IMR-90 (cell line): ENCODE results near the gene FTO. TPM values are rescaled to one million over a fixed set of nuclear protein-coding genes. Genes with fewer than 3 reads are reported as not detected.

Experiments
- ATAC-seq: fragments of 200-7000 bp; cut with Tn5 transposase; 2 replicates; pipeline ENCODE4 v1.9.1; 2020; ENCODE audit warnings: low read depth, mild to moderate bottlenecking, moderate library complexity
- BruUV-seq: library from RNA; stranded (reverse); fragments of 400-500 nt; replicated peaks from 2 replicates; lab custom pipeline; 2021; lab: Mats Ljungman, UMichigan
- CTCF ChIA-PET: fragments of 300-600 bp; formaldehyde crosslinking; extraction: SDS; loops from one replicate; lab custom pipeline; 2021; ENCODE audit warnings: antibody characterized with exemption; lab: Yijun Ruan, JAX
- POLR2A ChIA-PET: fragments of 300-600 bp; sonication (Branson Sonifier 250); formaldehyde crosslinking; loops from one replicate; lab custom pipeline; 2022; ENCODE audit warnings: antibody characterized with exemption; ENCODE audit not compliant: unreplicated experiment; lab: Charles Lee
- DNase-seq: peaks from one replicate; pipeline ENCODE4 v3.0.0; 2013
- H2AFZ ChIP-seq: replicated peaks from 2 replicates; pipeline ENCODE3; 2013; ENCODE audit warnings: low read length, mild to moderate bottlenecking; ENCODE audit not compliant: poor library complexity
- H2AK5ac ChIP-seq: 2 replicates; pipeline ENCODE4 v1.6.1; 2013; ENCODE audit warnings: low read depth, low read length, inconsistent platforms
- H2AK9ac ChIP-seq: replicated peaks from 2 replicates; pipeline ENCODE3; 2013; ENCODE audit warnings: mild to moderate bottlenecking, low read depth, low read length, moderate library complexity; ENCODE audit not compliant: poor library complexity
- H2BK120ac ChIP-seq: 2 replicates; pipeline ENCODE4 v1.6.1; 2013; ENCODE audit warnings: low read depth, low read length, inconsistent platforms
- H2BK15ac ChIP-seq: 3 replicates; pipeline ENCODE4 v1.6.1; 2013; ENCODE audit warnings: low read depth, low read length, inconsistent platforms
- H2BK20ac ChIP-seq: 2 replicates; pipeline ENCODE4 v1.6.1; 2013; ENCODE audit warnings: low read depth, mild to moderate bottlenecking, inconsistent platforms, low read length, moderate library complexity
- H2BK5ac ChIP-seq: 2 replicates; pipeline ENCODE4 v1.6.1; 2013; ENCODE audit warnings: mild to moderate bottlenecking, low read depth, low read length, inconsistent platforms; ENCODE audit not compliant: poor library complexity, severe bottlenecking
- H3K14ac ChIP-seq: replicated peaks from 2 replicates; pipeline ENCODE4 v1.6.1; 2013; ENCODE audit warnings: low read depth, low read length, inconsistent platforms
- H3K18ac ChIP-seq: 2 replicates; pipeline ENCODE4 v1.6.1; 2013; ENCODE audit warnings: low read depth, low read length, control low read depth
- H3K23ac ChIP-seq: 2 replicates; pipeline ENCODE4 v1.6.1; 2013; ENCODE audit warnings: low read depth, low read length, inconsistent platforms
- H3K27ac ChIP-seq: 2 replicates; pipeline ENCODE4 v1.5.1; 2013; ENCODE audit warnings: mild to moderate bottlenecking, control low read depth, low read length; ENCODE audit not compliant: insufficient read depth
- H3K27me3 ChIP-seq: 2 replicates; pipeline ENCODE4 v1.6.1; 2013; ENCODE audit warnings: low read length; ENCODE audit not compliant: control insufficient read depth, insufficient read depth
- H3K36me3 ChIP-seq: 2 replicates; pipeline ENCODE4 v1.6.1; 2013; ENCODE audit warnings: low read length, mixed read lengths; ENCODE audit not compliant: control insufficient read depth, insufficient read depth
- H3K4ac ChIP-seq: 2 replicates; pipeline ENCODE4 v1.6.1; 2013; ENCODE audit warnings: low read depth, low read length, inconsistent platforms
- H3K4me1 ChIP-seq: 2 replicates; pipeline ENCODE4 v1.6.1; 2013; ENCODE audit warnings: low read length, mixed read lengths; ENCODE audit not compliant: control insufficient read depth, insufficient read depth
- H3K4me2 ChIP-seq: 2 replicates; pipeline ENCODE4 v1.6.1; 2013; ENCODE audit warnings: low read depth, mild to moderate bottlenecking, control low read depth, low read length, moderate library complexity
- H3K4me3 ChIP-seq: 2 replicates; pipeline ENCODE4 v1.5.1; 2013; ENCODE audit warnings: low read depth, mild to moderate bottlenecking, control low read depth, low read length, moderate library complexity; ENCODE audit not compliant: insufficient read depth
- H3K56ac ChIP-seq: 2 replicates; pipeline ENCODE4 v1.6.1; 2013; ENCODE audit warnings: low read length, inconsistent platforms; ENCODE audit not compliant: insufficient read depth; ENCODE audit errors: extremely low read depth
- H3K79me1 ChIP-seq, 2 experiments: 2 replicates each; pipeline ENCODE4 v1.6.1; 2013; ENCODE audit warnings: low read length in 2 of 2, inconsistent platforms in 1 of 2, low read depth in 1 of 2
- H3K9ac ChIP-seq: 2 replicates; pipeline ENCODE4 v1.6.1; 2013; ENCODE audit warnings: low read depth, low read length, control low read depth
- H3K9me1 ChIP-seq: 2 replicates; pipeline ENCODE4 v1.6.1; 2013; ENCODE audit warnings: low read length, inconsistent platforms; ENCODE audit not compliant: insufficient read depth
- H3K9me3 ChIP-seq: 2 replicates; pipeline ENCODE4 v1.6.1; 2013; ENCODE audit warnings: low read length; ENCODE audit not compliant: control insufficient read depth, insufficient read depth
- H4K20me1 ChIP-seq: 2 replicates; pipeline ENCODE4 v1.6.1; 2013; ENCODE audit warnings: low read length, inconsistent platforms; ENCODE audit not compliant: insufficient read depth
- H4K5ac ChIP-seq: 2 replicates; pipeline ENCODE4 v1.6.1; 2013; ENCODE audit warnings: mild to moderate bottlenecking, low read depth, low read length, control low read depth
- H4K8ac ChIP-seq, 2 experiments: 2 replicates each; pipeline ENCODE4 v1.6.1; 2013; ENCODE audit warnings: low read depth in 2 of 2, low read length in 2 of 2, control low read depth in 1 of 2, inconsistent platforms in 1 of 2
- H4K91ac ChIP-seq: 2 replicates; pipeline ENCODE4 v1.6.1; 2013; ENCODE audit warnings: low read depth, low read length, inconsistent platforms; ENCODE audit not compliant: insufficient read depth
- BHLHE40 ChIP-seq: fragments of 150-350 bp; IDR thresholded peaks from 2 replicates; pipeline ENCODE4 v1.6.1; 2016; ENCODE audit warnings: mild to moderate bottlenecking, low read depth, low read length
- CEBPB ChIP-seq: IDR thresholded peaks from 2 replicates; pipeline ENCODE4 v1.6.1; 2012; ENCODE audit warnings: low read depth, low read length, improper control_type of control experiment
- CHD1 ChIP-seq: IDR thresholded peaks from 2 replicates; pipeline ENCODE4 v1.6.1; 2012; ENCODE audit warnings: low read depth, low read length, improper control_type of control experiment
- FOS ChIP-seq: fragments of 150-350 bp; IDR thresholded peaks from 2 replicates; pipeline ENCODE4 v1.6.1; 2016; ENCODE audit warnings: low read depth, low read length
- MAFK ChIP-seq: IDR thresholded peaks from 2 replicates; pipeline ENCODE4 v1.6.1; 2012; ENCODE audit warnings: low read depth, low read length, improper control_type of control experiment
- MXI1 ChIP-seq: IDR thresholded peaks from 2 replicates; pipeline ENCODE4 v1.6.1; 2012; ENCODE audit warnings: low read depth, mild to moderate bottlenecking, low read length, moderate library complexity, borderline replicate concordance
- NFE2L2 ChIP-seq: fragments of 150-350 bp; IDR thresholded peaks from 2 replicates; pipeline ENCODE4 v1.6.1; 2016; ENCODE audit warnings: low read depth, mild to moderate bottlenecking, low read length
- RAD21 ChIP-seq: IDR thresholded peaks from 2 replicates; pipeline ENCODE4 v1.6.1; 2012; ENCODE audit warnings: low read length, improper control_type of control experiment
- RCOR1 ChIP-seq: IDR thresholded peaks from 2 replicates; pipeline ENCODE4 v1.6.1; 2012; ENCODE audit warnings: mild to moderate bottlenecking, low read length, improper control_type of control experiment; ENCODE audit not compliant: insufficient replicate concordance
- RFX5 ChIP-seq: IDR thresholded peaks from 2 replicates; pipeline ENCODE4 v1.8.0; 2012; ENCODE audit warnings: low read depth, mild to moderate bottlenecking, low read length, moderate library complexity
- SMC3 ChIP-seq: fragments of 150-350 bp; IDR thresholded peaks from 2 replicates; pipeline ENCODE4 v1.6.1; 2016; ENCODE audit warnings: low read depth, mild to moderate bottlenecking, antibody characterized with exemption, low read length, moderate library complexity
- whole genome bisulfite sequencing, 2 experiments: methylation state at CpG; one replicate each; pipeline versions ENCODE4 v1.1.5 to v1.1.7; 2013; ENCODE audit warnings: missing lambda C conversion rate in 2 of 2; ENCODE audit not compliant: insufficient read length in 1 of 2; ENCODE audit errors: extremely low coverage in 2 of 2; 5-methylcytosine and 5-hydroxymethylcytosine counted together
- dilution Hi-C: fragments of 300-500 bp; cut with HindIII; formaldehyde crosslinking; loops from one replicate; pipeline ENCODE4 v1.14.3; 2018; ENCODE audit warnings: low sequenced_read_pairs; ENCODE audit not compliant: unreplicated experiment
- in situ Hi-C: fragments of 300-500 bp; cut with MboI; formaldehyde crosslinking; loops from 3 replicates; pipeline ENCODE4 v1.14.3; 2019; ENCODE audit warnings: low sequenced_read_pairs, inconsistent platforms, mixed read lengths
- intact Hi-C: fragments of 100-400 bp; cut with micrococcal nuclease; formaldehyde crosslinking; loops from 2 replicates; pipeline ENCODE4 v1.10.0; 2022
- polyA plus RNA-seq, 3 experiments: library from polyadenylated mRNA; depleted of rRNA; stranded (reverse); fragments of >200 nt; gene quantifications; 2 replicates each; pipeline ENCODE4 v1.2.3, GENCODE V29; 2012; ENCODE audit warnings: low replicate concordance in 1 of 3
- total RNA-seq: library from RNA; depleted of rRNA; stranded (reverse); fragments of >200 nt; gene quantifications from 2 replicates; pipeline ENCODE4 v1.2.3, GENCODE V29; 2012
- TF ChIP-seq, protein P1 (sequence below): fragments of 150-350 bp; IDR thresholded peaks from 2 replicates; pipeline ENCODE4 v1.6.1; 2016; ENCODE audit warnings: low read depth, mild to moderate bottlenecking, low read length, moderate library complexity, borderline replicate concordance
- TF ChIP-seq, protein P2 (sequence below): conservative IDR thresholded peaks from 2 replicates; pipeline ENCODE4 v1.5.1; 2012; ENCODE audit warnings: mild to moderate bottlenecking, low read depth, low read length, improper control_type of control experiment

The FTO gene
- total and polyA plus RNA-seq, 2 of the 4 experiments (the other 2 are of a cell fraction), result 70.3 to 132 TPM

DNA sequence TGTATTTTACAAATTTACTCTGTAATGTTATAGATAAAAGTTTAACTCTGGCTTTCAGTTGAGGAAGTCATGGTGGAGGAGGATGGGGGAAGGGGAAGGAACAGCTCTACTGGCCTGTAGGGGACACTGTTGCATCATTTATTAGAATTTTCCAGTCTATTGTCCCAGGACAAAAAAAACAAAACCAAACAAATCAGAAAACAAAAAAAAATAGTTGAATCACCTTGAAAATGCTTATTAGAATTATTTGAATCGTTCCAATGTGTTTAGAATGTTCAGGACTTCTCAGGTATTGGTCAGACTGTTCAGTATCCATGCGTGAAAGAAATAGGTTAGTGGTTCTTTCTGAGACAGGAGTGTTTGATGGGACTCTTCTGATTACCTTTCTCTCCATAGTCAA lies 242.0 kb downstream of the FTO start:
- H3K4ac ChIP-seq, result no peak overlapping the region
- H4K91ac ChIP-seq, result no peak overlapping the region
- 0 out of 2 replicates have a peak, but pooled peaks cover 2% of the 10 kb centered on the region for H3K36me3 ChIP-seq
- peak; percentile 64 for DNase-seq
- in situ Hi-C loops, result no loop called here
- no peak overlapping the region for H2BK5ac ChIP-seq
- H3K4me2 ChIP-seq, result no peak overlapping the region
- no peak overlapping the region for H3K27ac ChIP-seq
- H3K79me1 ChIP-seq, result 0 out of 4 replicates have a peak, but pooled peaks cover 0 to 8% of the 10 kb centered on the region in 2 experiments
- no peak overlapping the region for H2BK15ac ChIP-seq
- POLR2A ChIA-PET, result no interaction called here
- H3K14ac ChIP-seq, result no peak overlapping the region
- ATAC-seq, result peak; percentile 74
- no peak overlapping the region for H2BK120ac ChIP-seq
- H2AFZ ChIP-seq, result no peak overlapping the region
- no peaks in the 10 kb centered on the region for H3K9me3 ChIP-seq
- peaks cover 2% of the 10 kb centered on the region; the same call in 1 of the 2 replicates for H3K4me1 ChIP-seq
- H2AK9ac ChIP-seq, result no peak overlapping the region
- H3K9ac ChIP-seq, result no peak overlapping the region
- dilution Hi-C loops, result no loop called here
- H3K9me1 ChIP-seq, result no peaks in the 10 kb centered on the region
- no CpG with 5 or more reads among the region's 2 CpGs for WGBS, 2 experiments
- H4K8ac ChIP-seq, result no peak overlapping the region
- no peak overlapping the region for H3K4me3 ChIP-seq
- H3K23ac ChIP-seq, result no peak overlapping the region
- no peak overlapping the region for H4K5ac ChIP-seq
- H3K56ac ChIP-seq, result no peak overlapping the region
- H2BK20ac ChIP-seq, result no peak overlapping the region
- no TSS peak for BruUV-seq
- no peak overlapping the region for H3K18ac ChIP-seq
- CTCF ChIA-PET, result interaction anchor here (0.7 to 1.2 kb wide), 2 partner anchors 45 to 173 kb away, joined by 3 to 5 read pairs; no protein-coding TSS in a partner anchor
- no peaks in the 10 kb centered on the region for H3K27me3 ChIP-seq
- H4K20me1 ChIP-seq, result no peaks in the 10 kb centered on the region
- no peak overlapping the region for H2AK5ac ChIP-seq
- intact Hi-C loops, result loop anchor here (1.0 to 10.0 kb wide), 8 partner anchors 173 to 1599 kb away; partner anchors contain the start of gene IRX3
- TF ChIP-seq NFE2L2 (no peak), RCOR1 (no peak), SMC3 (peak; percentile 87), MXI1 (no peak), FOS (no peak), MAFK (no peak), RAD21 (peak; percentile 90), RFX5 (no peak), CHD1 (no peak), BHLHE40 (no peak), CEBPB (peak; percentile 52)
- TF ChIP-seq, protein P1, sequence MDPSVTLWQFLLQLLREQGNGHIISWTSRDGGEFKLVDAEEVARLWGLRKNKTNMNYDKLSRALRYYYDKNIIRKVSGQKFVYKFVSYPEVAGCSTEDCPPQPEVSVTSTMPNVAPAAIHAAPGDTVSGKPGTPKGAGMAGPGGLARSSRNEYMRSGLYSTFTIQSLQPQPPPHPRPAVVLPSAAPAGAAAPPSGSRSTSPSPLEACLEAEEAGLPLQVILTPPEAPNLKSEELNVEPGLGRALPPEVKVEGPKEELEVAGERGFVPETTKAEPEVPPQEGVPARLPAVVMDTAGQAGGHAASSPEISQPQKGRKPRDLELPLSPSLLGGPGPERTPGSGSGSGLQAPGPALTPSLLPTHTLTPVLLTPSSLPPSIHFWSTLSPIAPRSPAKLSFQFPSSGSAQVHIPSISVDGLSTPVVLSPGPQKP, result no peak
- TF ChIP-seq, protein P2, sequence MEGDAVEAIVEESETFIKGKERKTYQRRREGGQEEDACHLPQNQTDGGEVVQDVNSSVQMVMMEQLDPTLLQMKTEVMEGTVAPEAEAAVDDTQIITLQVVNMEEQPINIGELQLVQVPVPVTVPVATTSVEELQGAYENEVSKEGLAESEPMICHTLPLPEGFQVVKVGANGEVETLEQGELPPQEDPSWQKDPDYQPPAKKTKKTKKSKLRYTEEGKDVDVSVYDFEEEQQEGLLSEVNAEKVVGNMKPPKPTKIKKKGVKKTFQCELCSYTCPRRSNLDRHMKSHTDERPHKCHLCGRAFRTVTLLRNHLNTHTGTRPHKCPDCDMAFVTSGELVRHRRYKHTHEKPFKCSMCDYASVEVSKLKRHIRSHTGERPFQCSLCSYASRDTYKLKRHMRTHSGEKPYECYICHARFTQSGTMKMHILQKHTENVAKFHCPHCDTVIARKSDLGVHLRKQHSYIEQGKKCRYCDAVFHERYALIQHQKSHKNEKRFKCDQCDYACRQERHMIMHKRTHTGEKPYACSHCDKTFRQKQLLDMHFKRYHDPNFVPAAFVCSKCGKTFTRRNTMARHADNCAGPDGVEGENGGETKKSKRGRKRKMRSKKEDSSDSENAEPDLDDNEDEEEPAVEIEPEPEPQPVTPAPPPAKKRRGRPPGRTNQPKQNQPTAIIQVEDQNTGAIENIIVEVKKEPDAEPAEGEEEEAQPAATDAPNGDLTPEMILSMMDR, result peak; percentile 89
